GM12878 (cell line): ENCODE results near the gene TNFSF11. TPM values are rescaled to one million over a fixed set of nuclear protein-coding genes. Genes with fewer than 3 reads are reported as not detected.
A peak's percentile ranks its signal among the peaks of the same experiment; 100 is the strongest.

Experiments
- CHD2 ChIP-seq: IDR thresholded peaks from 2 replicates; pipeline ENCODE4 v1.6.1; 2011; ENCODE audit warnings: low read depth, low read length, improper control_type of control experiment, borderline replicate concordance
- CUX1 ChIP-seq: IDR thresholded peaks from 2 replicates; pipeline ENCODE4 v1.6.1; 2012; ENCODE audit warnings: improper control_type of control experiment, low read depth, low read length; ENCODE audit not compliant: insufficient replicate concordance
- ELK1 ChIP-seq: IDR thresholded peaks from 2 replicates; pipeline ENCODE4 v1.6.1; 2012; ENCODE audit warnings: low read depth, low read length, improper control_type of control experiment
- IKZF1 ChIP-seq: fragments of 450-650 bp; conservative IDR thresholded peaks from 2 replicates; pipeline ENCODE4 v1.6.1; 2017; ENCODE audit warnings: antibody characterized with exemption, mild to moderate bottlenecking
- KDM1A ChIP-seq: fragments of 200-600 bp; sonication (generic); IDR thresholded peaks from 2 replicates; pipeline ENCODE4 v1.6.1; 2016; ENCODE audit warnings: borderline replicate concordance
- MXI1 ChIP-seq: fragments of 150-350 bp; IDR thresholded peaks from 2 replicates; pipeline ENCODE4 v1.6.1; 2011; ENCODE audit warnings: low read depth, mild to moderate bottlenecking, inconsistent platforms, low read length, improper control_type of control experiment
- MYB ChIP-seq: fragments of 150-350 bp; IDR thresholded peaks from 2 replicates; pipeline ENCODE4 v1.6.1; 2014; ENCODE audit warnings: mild to moderate bottlenecking, low read depth, low read length, borderline replicate concordance
- PAX8 ChIP-seq: fragments of 450-650 bp; IDR thresholded peaks from 2 replicates; pipeline ENCODE4 v1.6.1; 2017; ENCODE audit warnings: mild to moderate bottlenecking, moderate library complexity
- PKNOX1 ChIP-seq: fragments of 450-650 bp; IDR thresholded peaks from 2 replicates; pipeline ENCODE4 v1.6.1; 2016; ENCODE audit warnings: mild to moderate bottlenecking
- SPI1 ChIP-seq: IDR thresholded peaks from 2 replicates; pipeline ENCODE4 v1.6.1; 2011; ENCODE audit warnings: low read depth, mild to moderate bottlenecking, low read length, moderate library complexity, borderline replicate concordance; ENCODE audit not compliant: insufficient read depth
- SUZ12 ChIP-seq: fragments of 200-600 bp; sonication (generic); IDR thresholded peaks from one replicate; pipeline ENCODE4 v1.6.1; 2018; ENCODE audit warnings: antibody characterized with exemption, mild to moderate bottlenecking; ENCODE audit not compliant: unreplicated experiment
- USF2 ChIP-seq: IDR thresholded peaks from 2 replicates; pipeline ENCODE4 v1.6.1; 2011; ENCODE audit warnings: low read depth, low read length, improper control_type of control experiment, borderline replicate concordance
- WRNIP1 ChIP-seq: IDR thresholded peaks from 2 replicates; pipeline ENCODE4 v1.6.1; 2011; ENCODE audit warnings: low read depth, low read length, improper control_type of control experiment, borderline replicate concordance
- ZSCAN29 ChIP-seq: fragments of 450-650 bp; IDR thresholded peaks from 2 replicates; pipeline ENCODE4 v1.6.1; 2017; ENCODE audit warnings: mild to moderate bottlenecking, moderate library complexity
- polyA plus RNA-seq, 11 experiments: library from polyadenylated mRNA; depleted of rRNA in 4 of 11; unstranded in 6 of 11; stranded (reverse) in 5 of 11; fragments of >200 nt; fragmentation: Nextera tagmentation in 4 of 11; fragmentation: Illumina TruSeq in 1 of 11; extraction: Ambion mirVana in 4 of 11; extraction: Trizol in 1 of 11; gene quantifications; 1 replicate in 1 of 11; 2 replicates in 10 of 11; pipeline versions ENCODE4 v1.2.1 to v1.2.3, GENCODE V29; 2011 to 2016; ENCODE audit warnings: inconsistent platforms in 2 of 11, missing spikeins in 2 of 11, low read depth in 1 of 11
- total RNA-seq, 4 experiments: library from RNA; depleted of rRNA in 3 of 4; stranded (reverse); fragments of >200 nt in 3 of 4; fragmentation: Illumina TruSeq in 1 of 4; extraction: Trizol in 1 of 4; gene quantifications; 2 replicates each; pipeline versions ENCODE4 v1.2.1 to v1.2.3, GENCODE V29; 2013 to 2021
- TF ChIP-seq, protein P1 (sequence below): fragments of 450-650 bp; formaldehyde crosslinking; IDR thresholded peaks from 2 replicates; pipeline ENCODE4 v1.4.0; 2020; ENCODE audit warnings: mild to moderate bottlenecking, moderate library complexity
- TF ChIP-seq, protein P2 (sequence below): IDR thresholded peaks from 2 replicates; pipeline ENCODE4 v1.6.1; 2012; ENCODE audit warnings: low read depth, low read length, improper control_type of control experiment

TNFSF11 gene
- total and polyA plus RNA-seq, 10 of the 15 experiments (the other 5 are each of a cell fraction or from before 2014, with no cell fraction given) = 0.86 to 14.8 (median 10.0) TPM

DNA sequence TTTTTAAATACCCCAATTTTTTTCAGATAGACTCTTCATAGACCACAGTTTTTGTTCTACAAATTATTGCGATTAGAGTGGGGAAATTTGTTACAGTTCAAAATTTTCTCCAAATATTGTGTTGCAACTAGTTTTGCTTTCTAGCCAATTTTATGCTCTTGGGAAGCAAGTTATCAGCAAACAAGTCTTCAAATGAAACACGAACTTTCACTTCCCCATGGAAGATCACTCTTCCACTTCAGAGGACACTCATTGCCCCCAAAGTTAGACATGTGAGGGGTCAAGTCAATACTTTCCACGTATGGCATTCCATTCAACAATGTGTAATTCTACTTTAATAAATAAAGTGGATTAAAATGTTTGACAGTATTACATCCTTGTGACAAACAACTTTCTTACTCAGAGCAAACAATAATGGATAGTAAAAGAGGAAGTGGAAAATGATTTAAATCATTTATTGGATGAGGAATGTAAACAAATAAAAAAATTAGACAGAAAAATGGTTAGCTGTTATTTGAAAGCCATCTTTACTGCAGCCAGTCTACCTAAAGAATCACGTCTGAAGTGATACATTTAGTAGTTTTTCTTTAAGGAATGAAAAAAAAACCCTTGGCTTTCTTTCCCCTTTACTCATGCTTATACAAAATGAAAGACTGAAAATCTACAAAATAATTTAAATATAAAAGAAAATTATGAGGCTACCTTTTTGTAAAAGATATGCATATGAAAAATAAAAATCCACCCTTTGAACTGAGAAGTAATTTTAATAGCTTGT is 41.2 kb upstream of the TNFSF11 start (continued):
- TF ChIP-seq, protein P1, sequence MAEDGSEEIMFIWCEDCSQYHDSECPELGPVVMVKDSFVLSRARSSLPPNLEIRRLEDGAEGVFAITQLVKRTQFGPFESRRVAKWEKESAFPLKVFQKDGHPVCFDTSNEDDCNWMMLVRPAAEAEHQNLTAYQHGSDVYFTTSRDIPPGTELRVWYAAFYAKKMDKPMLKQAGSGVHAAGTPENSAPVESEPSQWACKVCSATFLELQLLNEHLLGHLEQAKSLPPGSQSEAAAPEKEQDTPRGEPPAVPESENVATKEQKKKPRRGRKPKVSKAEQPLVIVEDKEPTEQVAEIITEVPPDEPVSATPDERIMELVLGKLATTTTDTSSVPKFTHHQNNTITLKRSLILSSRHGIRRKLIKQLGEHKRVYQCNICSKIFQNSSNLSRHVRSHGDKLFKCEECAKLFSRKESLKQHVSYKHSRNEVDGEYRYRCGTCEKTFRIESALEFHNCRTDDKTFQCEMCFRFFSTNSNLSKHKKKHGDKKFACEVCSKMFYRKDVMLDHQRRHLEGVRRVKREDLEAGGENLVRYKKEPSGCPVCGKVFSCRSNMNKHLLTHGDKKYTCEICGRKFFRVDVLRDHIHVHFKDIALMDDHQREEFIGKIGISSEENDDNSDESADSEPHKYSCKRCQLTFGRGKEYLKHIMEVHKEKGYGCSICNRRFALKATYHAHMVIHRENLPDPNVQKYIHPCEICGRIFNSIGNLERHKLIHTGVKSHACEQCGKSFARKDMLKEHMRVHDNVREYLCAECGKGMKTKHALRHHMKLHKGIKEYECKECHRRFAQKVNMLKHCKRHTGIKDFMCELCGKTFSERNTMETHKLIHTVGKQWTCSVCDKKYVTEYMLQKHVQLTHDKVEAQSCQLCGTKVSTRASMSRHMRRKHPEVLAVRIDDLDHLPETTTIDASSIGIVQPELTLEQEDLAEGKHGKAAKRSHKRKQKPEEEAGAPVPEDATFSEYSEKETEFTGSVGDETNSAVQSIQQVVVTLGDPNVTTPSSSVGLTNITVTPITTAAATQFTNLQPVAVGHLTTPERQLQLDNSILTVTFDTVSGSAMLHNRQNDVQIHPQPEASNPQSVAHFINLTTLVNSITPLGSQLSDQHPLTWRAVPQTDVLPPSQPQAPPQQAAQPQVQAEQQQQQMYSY = no peak
- TF ChIP-seq PAX8 (no peak), SPI1 (peak; percentile 96), KDM1A (no peak), MXI1 (no peak), ELK1 (no peak), SUZ12 (no peak), ZSCAN29 (no peak), MYB (no peak), USF2 (no peak), PKNOX1 (no peak), CUX1 (peak; percentile 81), IKZF1 (peak; percentile 86), CHD2 (0 out of 2 replicates have a peak, but pooled peaks have one; percentile 38), WRNIP1 (no peak)
- TF ChIP-seq, protein P2, sequence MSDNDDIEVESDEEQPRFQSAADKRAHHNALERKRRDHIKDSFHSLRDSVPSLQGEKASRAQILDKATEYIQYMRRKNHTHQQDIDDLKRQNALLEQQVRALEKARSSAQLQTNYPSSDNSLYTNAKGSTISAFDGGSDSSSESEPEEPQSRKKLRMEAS = no peak
